Sigmoid colon (tissue), 4 donors: ENCODE measurements around the gene IGSF9.

ENCODE experiments used
- EP300 ChIP-seq, 4 donors: sonication (generic); formaldehyde crosslinking; IDR thresholded peaks; one replicate each; pipeline ENCODE4 v1.6.1; 2017; ENCODE audit warnings: antibody characterized with exemption in 4 of 4
- POLR2A ChIP-seq, 2 donors: fragments of 450-650 bp; IDR thresholded peaks; one replicate each; pipeline ENCODE4 v1.6.1; 2016; ENCODE audit warnings: antibody characterized with exemption in 2 of 2, mild to moderate bottlenecking in 2 of 2, moderate library complexity in 2 of 2
- POLR2AphosphoS5 ChIP-seq, 4 donors: sonication (generic); formaldehyde crosslinking; IDR thresholded peaks; one replicate each; pipeline ENCODE4 v1.6.1; 2017; ENCODE audit warnings: antibody characterized with exemption in 4 of 4
- TF ChIP-seq, protein P1 (sequence below), 4 experiments: fragments of 450-650 bp in 3 of 4; fragments of 200-600 bp in 1 of 4; IDR thresholded peaks; one replicate each; pipeline ENCODE4 v1.5.1; 2016 to 2019; ENCODE audit warnings: antibody characterized with exemption in 4 of 4, mild to moderate bottlenecking in 3 of 4, moderate library complexity in 2 of 4

DNA sequence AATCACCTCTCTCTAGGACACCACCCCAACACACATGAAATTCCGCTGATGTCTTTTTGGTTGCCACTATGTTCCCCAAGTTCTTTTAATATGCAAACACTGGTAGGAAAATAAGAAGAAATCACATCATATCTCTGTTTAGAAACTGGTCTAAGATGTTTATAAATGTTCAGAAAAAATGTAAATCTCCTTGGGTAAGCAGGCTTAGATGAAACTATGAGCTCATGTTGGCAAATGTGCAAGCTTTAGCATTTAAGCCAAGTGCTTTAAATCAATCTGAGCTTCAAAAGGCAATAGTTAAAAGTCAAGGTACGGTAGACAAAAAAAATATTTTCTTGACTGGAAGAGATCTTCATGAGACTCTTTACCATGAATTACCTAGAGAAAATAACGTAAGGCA, 33.8 kb upstream of the IGSF9 start:
- TF ChIP-seq, protein P1, sequence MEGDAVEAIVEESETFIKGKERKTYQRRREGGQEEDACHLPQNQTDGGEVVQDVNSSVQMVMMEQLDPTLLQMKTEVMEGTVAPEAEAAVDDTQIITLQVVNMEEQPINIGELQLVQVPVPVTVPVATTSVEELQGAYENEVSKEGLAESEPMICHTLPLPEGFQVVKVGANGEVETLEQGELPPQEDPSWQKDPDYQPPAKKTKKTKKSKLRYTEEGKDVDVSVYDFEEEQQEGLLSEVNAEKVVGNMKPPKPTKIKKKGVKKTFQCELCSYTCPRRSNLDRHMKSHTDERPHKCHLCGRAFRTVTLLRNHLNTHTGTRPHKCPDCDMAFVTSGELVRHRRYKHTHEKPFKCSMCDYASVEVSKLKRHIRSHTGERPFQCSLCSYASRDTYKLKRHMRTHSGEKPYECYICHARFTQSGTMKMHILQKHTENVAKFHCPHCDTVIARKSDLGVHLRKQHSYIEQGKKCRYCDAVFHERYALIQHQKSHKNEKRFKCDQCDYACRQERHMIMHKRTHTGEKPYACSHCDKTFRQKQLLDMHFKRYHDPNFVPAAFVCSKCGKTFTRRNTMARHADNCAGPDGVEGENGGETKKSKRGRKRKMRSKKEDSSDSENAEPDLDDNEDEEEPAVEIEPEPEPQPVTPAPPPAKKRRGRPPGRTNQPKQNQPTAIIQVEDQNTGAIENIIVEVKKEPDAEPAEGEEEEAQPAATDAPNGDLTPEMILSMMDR (IDR thresholded peaks at IDR 0.05): no peak
- TF ChIP-seq POLR2A (IDR thresholded peaks at IDR 0.05) (no peak), EP300 (IDR thresholded peaks at IDR 0.05) (no peak), POLR2AphosphoS5 (IDR thresholded peaks at IDR 0.05) (peak in 3 of 4 donors; percentile 20 to 53 (median 51))
